ENCODE results near the gene WWOX.

DNA sequence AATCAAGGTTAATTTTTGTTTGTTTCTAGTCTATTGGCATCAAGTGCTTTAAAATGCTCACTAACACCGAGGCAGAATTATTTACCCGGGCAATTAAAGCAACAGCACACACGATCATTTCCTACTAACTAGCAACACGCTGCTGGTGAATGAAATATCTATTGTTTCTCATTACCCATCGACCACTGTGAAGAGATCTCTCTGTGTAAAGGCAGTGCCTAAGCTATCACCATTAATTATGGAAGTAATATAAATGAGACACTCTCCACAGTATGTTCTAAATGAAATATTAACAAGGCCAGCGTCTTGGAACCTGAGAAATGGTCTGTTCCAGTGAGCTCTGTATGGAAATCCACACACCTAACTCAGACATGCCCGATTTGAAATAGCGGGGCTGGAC is 1103.5 kb downstream of the WWOX start:
- TF ChIP-seq, protein P1, sequence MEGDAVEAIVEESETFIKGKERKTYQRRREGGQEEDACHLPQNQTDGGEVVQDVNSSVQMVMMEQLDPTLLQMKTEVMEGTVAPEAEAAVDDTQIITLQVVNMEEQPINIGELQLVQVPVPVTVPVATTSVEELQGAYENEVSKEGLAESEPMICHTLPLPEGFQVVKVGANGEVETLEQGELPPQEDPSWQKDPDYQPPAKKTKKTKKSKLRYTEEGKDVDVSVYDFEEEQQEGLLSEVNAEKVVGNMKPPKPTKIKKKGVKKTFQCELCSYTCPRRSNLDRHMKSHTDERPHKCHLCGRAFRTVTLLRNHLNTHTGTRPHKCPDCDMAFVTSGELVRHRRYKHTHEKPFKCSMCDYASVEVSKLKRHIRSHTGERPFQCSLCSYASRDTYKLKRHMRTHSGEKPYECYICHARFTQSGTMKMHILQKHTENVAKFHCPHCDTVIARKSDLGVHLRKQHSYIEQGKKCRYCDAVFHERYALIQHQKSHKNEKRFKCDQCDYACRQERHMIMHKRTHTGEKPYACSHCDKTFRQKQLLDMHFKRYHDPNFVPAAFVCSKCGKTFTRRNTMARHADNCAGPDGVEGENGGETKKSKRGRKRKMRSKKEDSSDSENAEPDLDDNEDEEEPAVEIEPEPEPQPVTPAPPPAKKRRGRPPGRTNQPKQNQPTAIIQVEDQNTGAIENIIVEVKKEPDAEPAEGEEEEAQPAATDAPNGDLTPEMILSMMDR (conservative IDR thresholded peaks at IDR 0.05; ENCODE audit: low read depth, low read length): no peak
- TF ChIP-seq EZH2 (IDR thresholded peaks at IDR 0.05; ENCODE audit: borderline replicate concordance, low read depth, low read length, poor library complexity, severe bottlenecking): no peak

Data from A673 (cell line).